NCI-H82 treated with DMSO at 0.1 percent for 48 hours (cell line): Measurements from ENCODE around the gene E4F1.

ENCODE experiments used
- DNase-seq: peaks from one replicate; lab custom pipeline; 2025; ENCODE audit not compliant: unreplicated experiment; lab: John Stamatoyannopoulos, UW

Gene E4F1

DNA sequence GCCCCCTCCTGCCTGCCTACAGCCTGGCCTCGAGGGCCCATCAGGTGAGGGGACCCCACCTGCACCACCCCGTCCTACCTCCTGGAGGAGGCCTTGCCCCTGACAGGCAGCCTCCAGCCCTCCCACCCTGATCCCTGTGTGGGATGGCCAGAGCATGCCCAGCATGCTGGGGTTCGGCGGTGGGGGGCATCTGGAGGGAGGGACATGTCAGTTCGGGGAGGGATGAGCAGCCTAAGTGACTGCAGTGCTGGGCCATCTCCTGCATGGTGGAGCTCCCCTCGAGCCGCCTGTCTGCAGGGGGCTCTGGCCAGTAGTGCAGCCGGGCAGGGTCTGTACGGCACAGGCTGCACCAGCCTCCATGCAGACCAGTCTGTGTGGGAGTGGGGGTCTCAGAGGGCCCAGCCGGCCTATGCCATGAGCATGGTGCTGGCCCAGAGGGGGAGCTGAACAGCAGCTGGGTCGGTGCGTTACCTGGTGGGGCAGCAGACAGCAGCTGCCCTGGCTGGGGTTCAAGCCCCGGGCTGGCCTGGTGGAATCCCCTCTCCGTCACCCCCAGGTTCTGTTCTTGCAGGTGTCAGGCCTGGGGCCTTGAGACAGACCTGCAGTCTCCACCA, 48.6 kb downstream of the E4F1 start:
- DNase-seq = no peak

DNA sequence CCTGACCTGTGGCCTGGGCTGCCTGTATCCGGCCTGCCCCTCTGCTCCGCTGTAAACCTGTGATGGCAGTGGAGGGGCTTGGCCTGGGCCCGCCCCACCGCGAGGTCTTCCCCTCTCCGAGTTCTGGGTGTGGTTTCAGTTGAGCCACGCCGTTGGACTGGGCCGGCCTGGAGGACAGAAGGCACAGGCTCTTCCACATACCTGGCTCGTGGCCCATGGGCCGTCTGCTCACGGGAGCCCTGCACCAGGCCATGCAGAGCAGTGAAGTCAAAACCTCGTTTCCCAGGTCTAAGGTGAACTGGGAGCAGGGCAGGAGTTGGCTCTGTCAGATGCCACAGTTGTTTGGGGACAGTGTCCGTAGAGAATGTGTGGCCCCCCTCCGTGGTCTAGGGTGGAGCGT, 50.1 kb downstream of the E4F1 start:
- DNase-seq = no peak

DNA sequence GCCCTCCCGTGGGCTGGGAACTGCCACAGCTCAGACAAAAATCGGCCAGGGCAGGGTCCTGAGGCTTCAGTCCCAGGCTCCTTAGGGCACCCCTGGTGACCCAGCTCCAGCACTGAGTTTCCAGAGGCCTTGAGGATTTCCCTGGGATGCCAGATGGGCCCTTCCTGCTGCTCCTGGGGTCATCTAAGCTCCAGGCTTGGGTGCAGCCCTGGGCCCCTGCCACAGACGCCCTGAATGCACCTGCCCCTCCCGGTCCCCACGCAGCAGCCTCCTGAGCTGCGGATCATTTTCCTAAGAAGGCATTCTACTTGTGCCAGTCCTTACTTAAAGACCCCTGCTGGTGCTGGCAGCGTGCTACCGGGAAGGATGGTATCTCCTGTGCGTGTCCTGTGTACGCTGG, 50.5 kb downstream of the E4F1 start:
- DNase-seq = no peak

DNA sequence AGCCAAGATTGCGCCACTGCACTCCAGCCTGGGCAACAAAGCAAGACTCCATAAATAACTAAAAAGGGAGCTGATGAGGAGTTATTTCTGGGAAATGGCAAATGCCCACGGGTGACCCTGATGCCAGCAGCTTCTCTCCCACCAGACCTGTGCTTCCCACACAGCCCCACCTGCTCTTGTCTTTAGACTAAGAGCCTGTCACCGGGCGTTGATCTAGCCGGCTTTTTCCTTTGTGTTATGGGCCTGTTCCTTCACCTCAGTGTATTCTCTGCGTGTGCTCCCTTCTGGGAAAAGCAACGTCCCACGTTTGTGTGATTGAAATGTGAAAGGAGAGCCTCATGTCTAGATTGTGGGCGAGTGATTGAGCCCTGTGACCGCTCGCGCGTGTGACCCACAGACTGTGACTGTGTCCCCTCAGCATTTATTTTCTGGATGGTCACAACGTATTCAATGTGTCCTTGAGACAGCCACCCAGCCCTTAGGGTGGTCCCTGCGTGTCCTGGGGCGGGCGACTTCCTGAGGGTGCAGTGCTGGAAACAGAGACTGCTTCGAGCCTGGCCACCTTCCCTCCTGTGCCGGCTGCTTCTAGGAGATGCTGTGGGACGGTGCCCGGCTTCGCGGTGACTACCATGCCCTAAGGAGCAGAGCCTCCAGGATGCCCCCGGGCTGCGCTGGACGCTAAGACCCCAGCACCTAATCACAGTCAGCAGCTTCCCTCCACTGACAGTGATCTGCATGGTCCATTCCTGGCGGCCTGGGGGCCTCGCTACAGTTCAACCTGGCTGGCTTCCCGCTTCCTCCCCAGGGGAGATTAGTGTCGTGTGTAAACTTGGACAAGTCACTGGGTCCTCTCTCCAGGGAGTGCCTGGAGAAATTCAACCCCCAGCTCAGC, 52.3 kb downstream of the E4F1 start:
- DNase-seq = no peak

DNA sequence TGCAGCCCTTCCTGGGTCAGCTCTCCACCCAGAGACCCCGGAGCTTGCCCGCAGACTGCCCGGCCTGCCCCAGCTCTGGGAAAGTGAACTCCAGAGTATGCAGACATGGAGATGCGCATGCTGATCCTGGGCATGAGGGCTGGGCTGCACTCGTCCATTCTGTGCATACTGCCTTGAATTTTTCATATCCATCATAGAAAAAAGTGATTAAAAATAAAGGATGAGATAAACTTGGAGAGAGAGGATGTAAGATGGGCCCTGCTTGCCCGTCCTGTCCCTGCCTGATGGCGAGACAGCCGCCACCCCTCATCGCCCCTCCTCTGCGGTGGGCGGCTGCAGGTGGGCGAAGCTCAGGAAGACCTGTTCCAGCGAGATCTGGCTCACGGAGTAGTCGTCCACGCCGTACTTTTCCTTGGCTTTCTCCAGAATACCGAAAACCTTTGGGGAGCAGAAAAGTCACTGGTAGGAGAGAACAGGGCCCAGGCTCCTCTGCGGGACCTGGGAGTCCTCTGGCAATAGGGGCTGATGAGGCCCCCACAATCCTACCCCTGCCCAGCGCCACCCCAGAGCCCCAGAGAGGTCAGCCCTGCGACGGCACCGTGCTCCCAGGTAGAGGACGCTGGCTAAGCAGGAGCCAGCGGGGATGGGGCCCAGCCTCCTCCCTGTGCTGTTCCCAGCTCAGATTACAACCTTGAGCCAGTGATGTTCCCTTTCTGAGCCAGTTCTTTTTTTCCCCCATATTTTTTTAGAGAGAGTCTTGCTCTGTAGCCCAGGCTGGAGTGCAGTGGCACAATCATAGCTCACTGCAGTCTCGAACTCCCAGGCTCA, 53.2 kb downstream of the E4F1 start:
- no peak for DNase-seq

DNA sequence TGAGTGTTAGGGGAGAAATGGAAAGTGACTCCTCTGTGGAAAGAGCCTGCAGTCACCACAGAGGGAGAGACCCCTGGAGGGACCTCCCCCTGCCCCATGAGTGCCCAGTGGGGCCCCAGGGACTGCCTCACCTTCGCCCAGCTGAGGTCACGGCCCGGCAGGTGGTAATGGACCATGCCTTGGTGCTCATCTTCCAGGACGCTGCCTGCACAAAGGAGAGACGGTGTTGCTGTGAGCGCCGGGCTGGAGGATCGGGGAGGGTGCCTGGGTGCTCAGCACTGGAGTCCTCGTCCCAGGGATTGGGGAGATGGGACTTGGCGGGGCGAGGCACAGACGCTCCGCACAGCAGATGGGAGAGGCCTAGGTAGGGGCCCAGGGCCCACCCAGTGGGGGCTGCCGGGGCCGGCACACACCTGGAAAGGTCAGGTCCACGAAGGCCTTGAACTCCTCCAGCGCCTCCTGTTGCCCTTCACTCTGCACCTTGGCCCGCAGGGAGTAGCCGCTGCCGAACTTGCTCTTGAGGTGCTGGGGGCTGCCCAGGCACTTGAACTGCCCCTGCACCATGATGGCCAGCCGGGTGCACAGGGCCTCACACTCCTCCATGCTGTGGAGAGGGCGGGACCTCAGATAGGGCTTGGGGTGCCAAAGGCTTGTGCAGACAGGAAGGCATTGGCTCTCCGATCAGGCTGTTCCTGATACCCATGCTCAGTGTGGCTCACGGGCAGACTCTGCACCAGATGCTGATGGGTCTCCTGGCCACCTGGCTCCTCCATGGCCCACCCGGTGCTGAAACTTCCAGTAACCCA, 54.3 kb downstream of the E4F1 start:
- no peak for DNase-seq

DNA sequence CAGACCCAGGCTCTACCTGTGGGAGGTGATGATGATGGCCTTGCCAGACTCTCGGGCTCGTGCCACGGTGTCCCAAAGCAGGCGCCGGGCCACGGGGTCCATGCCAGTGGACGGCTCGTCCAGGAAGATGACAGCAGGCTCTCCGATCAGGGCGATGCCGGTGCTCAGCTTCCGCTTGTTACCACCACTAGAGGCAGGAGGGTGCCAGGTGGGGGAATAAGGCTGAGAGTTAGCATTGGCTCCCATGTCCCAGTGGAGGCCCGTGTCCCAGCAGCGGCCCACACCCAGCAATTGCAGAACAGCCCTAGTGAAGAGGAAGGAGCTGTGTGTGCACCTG, 54.8 kb downstream of the E4F1 start:
- no peak for DNase-seq

DNA sequence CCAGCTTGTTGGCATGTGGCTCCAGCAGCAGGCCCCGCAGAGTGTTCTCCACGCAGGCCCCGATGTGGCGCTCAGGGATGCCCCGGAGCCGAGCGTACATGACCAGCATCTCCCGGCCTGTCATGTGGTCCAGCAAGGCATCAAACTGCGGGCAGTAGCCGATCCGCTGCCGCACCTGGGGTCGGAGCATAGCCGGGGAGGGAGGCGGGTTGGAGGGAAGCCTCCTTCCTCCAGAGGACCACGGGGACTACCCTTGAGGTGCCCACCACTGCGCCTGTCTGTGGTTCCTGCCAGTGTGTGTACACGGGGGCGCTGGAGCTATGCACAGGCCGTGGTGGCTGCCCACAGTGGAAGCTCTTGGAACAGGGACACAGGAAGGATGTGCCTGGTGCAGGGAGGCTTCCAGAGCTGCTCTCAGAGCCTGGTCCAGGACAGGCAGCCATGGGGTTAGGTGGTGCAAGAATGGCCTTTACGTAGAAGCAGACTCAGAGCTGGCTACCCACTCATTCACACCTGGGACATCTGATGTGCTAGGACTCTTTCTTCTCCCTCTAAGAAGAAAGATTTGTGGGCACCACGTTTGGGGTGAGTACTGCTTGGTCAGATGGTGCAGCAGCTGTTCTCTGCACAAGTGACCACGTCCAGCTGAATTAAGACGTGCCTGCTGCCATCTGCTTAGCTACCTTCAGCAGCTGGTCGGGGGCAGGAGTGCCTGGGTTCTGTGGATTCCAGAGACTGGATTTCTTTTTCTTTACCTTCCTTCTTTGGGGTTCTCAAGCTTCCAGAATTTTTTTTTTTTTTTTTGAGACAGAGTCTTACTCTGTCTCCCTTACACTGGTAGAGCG, 55.8 kb downstream of the E4F1 start:
- peak; percentile 6 for DNase-seq

DNA sequence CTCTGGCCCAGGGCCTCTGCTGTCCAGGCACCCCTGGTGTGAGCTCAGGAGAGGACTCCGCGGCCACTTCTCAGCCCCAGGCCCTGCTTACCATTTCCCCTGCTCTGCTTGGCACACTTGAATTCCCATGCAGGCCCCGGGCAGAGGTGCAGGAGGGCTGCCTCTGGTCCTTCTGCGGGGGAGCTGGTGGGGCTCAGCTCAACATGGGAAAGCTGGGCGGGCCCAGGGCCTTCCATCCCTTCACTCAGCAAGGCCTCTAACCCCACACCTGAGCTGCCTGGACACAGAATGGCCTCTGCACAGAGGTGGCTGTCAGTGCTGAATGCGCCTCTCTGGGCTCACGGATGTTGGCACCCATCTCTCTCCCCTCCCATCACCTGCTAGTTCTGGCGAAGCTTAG, 57.1 kb downstream of the E4F1 start:
- DNase-seq = no peak

DNA sequence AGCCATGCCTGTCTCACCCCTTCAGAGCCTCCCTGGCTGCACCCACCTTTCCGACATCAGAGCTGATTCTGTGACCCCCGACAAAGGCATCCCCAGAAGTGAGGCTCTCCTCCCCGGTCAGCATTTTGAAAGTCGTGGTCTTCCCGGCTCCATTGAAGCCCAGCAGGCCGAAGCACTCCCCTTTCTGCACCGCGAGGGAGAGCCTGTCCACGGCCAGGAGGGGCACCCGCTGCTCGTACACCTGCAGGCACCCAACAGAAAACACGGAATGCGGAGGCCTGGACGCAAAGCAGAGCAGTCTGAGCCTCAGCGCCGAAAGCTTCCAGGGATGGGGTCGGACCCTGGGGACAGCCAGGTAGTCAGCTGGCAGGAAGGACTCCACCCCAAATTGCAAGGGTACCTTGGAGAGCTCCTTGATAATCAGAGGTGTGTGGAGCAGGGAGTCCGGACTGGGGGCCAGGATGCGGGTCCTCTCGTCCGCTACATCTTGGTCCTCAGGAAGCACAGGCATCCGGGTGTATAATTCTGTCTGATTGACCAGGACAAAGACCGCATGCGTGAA, 57.7 kb downstream of the E4F1 start:
- DNase-seq = no peak

DNA sequence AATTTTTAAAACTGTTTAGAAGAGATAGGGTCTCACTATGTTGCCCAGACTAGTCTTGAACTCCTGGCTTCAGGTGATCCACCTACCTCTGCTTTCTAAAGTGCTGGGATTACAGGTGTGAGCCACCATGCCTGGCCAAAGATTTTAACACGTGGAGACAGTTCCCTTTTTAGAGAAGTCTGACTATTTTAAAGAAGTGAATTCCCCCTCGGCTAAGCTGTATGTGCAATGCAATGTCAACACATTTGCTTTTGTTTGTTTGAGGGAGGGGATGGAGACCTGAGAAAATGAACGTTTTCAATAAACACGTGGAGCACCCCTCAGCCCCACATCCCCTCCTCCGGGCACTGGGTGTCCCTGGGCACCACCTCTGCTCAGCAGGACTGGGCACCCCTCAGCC, 58.9 kb downstream of the E4F1 start:
- DNase-seq = no peak

DNA sequence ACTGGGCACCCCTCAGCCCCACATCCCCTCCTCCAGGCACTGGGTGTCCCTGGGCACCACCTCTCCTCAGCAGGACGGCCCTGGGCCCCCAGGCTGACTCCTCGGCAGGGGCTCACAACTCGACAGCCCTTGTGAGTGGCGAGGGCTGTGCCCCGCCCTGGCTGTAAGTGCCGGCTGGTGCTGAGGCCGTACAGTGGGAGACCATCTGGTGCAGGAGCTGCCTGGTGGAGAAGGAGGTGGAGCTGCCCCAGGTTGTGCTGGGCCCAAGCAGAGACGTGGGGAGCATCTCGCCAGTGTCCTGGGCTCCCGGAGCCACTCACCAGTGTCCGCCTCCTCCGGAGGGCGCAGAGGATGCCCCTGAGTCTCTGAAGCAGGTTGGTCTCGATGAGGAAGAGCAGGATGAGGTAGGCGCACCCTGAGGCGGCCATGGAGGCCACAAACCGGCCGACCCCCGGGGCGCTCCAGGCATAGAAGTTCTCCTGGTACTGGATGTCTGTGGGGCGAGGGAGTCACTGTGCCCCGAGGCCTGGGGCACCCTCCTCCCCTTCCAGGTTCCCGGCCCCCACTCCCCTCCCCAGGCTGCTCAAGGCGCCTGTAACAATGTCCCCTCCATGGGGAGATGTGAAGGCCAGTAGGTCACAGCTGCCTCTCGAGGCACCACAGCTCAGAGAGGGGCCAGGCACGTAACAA, 59.6 kb downstream of the E4F1 start:
- no peak for DNase-seq

DNA sequence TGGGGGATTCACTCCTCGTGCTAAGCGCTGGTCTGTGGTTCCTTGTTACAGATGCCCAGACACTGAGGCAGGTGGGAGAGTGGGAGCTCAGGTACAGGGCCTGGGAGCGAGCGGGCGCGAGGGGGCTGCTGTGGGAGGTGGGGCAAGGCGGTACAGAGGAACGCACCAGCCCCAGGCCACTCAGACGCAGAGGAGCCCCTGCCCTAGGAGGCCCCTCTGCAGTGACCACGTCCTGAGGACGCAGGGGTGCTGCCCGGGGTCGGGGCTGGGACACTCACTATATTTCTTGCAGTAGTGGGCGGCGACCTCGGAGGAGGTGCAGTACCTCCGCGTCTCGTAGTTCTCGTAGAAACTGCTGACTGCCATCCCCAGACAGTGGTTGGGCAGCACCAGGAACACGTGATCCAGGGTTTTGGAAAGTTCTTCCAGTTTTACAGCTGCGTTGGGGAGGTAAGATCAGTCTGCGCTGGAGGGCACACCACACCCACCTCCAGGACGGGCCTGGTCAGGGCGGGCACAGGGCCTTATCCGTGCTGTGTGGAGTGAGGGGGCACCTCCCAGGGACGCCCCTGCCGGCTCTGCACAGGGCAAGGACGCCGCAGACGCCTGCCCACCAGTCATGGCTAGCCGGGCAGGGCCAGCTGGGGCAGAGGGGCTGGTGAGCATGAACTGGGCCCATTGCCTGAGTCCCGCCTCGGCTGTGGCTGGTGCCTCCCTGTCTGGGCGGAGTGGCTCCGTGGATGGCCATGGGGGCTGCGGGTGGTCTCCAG, 60.8 kb downstream of the E4F1 start:
- DNase-seq = no peak

DNA sequence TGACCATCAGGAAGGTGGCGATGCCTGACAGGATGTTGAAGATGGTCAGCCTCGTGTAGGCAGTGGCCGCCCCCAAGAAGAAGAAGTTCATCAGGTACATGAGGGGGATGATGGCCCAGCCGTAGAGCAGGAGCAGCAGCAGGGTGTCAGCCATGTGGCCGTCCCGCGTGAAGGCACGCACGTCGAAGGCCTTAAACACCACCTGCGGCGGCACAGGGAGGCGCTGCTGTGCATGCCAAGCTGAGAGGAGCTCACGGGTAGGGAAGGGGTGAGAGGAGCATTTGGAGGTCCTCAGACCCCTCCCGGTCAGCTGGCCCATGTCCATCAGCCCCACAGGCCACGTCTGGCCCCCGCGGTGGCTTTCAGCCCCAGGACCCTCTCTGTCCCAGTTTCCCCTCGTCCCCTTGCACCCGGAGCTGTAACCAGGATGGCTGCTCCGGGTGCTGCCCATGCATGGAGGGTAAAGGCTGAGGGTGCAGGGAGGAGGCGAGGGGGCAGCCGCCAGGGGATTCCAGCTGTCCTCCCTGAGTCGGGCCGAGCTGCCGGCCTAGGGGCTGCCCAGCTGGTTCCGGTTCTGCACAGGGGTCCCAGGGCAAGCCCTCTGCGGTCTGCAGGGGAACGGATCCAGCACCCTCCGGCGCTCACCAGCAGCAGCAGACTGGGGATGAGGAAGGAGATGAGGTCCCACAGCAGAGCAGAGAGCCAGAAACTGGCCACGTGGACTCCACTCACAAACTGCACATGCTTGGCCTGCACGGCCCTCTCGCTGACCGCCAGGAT, 61.6 kb downstream of the E4F1 start:
- no peak for DNase-seq
